AG04449 (cell line): ENCODE measurements around the gene GABRG3.
"Not testable (repeated sequence)": the region's sequence is repeated elsewhere in the genome, so short reads cannot be mapped to it uniquely, and the experiment has no call there.

Source experiments
- CTCF ChIA-PET: fragments of 350-600 bp; formaldehyde crosslinking; extraction: SDS; loops from one replicate; lab custom pipeline; 2021; ENCODE audit warnings: antibody characterized with exemption; lab: Yijun Ruan, JAX
- POLR2A ChIA-PET: fragments of 400-600, 350-600 bp; formaldehyde crosslinking; extraction: SDS; loops from one replicate; lab custom pipeline; 2020; ENCODE audit warnings: antibody characterized with exemption, inconsistent platforms; lab: Yijun Ruan, JAX
- DNase-seq: peaks from one replicate; pipeline ENCODE4 v3.0.0-alpha.2; 2010; ENCODE audit warnings: low read depth, low spot score
- H3K4me3 ChIP-seq: 2 replicates; pipeline ENCODE4 v1.5.1; 2011; ENCODE audit warnings: low read depth, mild to moderate bottlenecking, control low read depth, low read length
- TF ChIP-seq, protein P1 (sequence below): IDR thresholded peaks from one replicate; pipeline ENCODE4 v1.5.1; 2011; ENCODE audit warnings: mild to moderate bottlenecking, moderate library complexity, low read length, control low read depth, inconsistent platforms; ENCODE audit not compliant: insufficient read depth; ENCODE audit errors: missing control alignments

Gene GABRG3

DNA sequence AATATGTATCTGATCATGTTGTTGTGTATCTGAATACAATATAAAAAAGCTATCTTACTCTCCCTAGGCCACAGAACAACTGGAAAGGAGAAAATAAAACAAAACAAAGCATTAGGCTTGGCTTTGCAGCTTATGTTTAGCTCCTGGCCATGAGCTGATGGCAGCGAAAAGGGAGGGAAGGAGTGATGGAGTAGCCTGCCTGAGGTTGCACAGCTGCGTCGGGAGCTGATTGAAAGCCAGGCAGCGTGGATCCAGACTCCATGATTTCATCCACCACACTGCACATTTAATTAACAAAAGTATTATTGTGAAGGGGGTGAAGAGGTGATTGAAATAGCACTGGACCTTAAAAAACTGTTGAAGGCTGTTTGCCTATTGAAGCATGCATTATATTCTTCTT, 212.2 kb downstream of the GABRG3 start:
- CTCF ChIA-PET = no interaction called here
- H3K4me3 ChIP-seq = no peak overlapping the region
- DNase-seq = no peak
- POLR2A ChIA-PET = no interaction called here
- TF ChIP-seq, protein P1, sequence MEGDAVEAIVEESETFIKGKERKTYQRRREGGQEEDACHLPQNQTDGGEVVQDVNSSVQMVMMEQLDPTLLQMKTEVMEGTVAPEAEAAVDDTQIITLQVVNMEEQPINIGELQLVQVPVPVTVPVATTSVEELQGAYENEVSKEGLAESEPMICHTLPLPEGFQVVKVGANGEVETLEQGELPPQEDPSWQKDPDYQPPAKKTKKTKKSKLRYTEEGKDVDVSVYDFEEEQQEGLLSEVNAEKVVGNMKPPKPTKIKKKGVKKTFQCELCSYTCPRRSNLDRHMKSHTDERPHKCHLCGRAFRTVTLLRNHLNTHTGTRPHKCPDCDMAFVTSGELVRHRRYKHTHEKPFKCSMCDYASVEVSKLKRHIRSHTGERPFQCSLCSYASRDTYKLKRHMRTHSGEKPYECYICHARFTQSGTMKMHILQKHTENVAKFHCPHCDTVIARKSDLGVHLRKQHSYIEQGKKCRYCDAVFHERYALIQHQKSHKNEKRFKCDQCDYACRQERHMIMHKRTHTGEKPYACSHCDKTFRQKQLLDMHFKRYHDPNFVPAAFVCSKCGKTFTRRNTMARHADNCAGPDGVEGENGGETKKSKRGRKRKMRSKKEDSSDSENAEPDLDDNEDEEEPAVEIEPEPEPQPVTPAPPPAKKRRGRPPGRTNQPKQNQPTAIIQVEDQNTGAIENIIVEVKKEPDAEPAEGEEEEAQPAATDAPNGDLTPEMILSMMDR = no peak

DNA sequence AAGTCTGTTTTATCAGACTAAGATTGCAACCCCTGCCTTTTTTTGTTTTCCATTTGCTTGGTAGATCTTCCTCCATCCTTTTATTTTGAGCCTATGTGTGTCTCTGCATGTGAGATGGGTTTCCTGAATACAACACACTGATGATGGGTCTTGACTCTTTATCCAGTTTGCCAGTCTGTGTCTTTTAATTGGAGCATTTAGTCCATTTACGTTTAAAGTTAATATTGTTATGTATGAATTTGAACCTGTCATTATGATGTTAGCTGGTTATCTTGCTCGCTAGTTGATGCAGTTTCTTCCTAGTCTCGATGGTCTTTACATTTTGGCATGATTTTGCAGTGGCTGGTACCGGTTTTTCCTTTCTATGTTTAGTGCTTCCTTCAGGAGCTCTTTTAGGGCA, 220.5 kb downstream of the GABRG3 start:
- H3K4me3 ChIP-seq, CTCF ChIA-PET, DNase-seq, POLR2A ChIA-PET: not testable (repeated sequence)

DNA sequence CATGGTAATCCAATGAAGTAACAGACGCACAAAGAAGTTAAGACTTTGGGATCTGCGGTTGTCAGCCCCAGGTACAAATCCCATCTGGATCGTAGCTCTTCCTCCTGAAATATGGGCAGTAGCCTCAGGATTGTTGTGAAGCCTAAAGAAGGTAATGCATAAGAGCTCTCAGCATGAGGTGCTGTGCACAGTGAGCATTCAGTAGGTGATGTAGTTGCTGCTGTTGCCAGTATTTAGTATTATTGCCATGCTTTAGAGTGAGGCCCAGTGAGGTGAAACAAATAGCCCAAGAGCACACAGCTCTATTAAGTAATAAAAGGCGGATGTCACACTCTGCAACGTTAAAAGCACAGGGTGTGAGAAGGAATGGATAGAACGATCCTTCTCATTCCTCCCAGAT, 225.7 kb downstream of the GABRG3 start:
- CTCF ChIA-PET = no interaction called here
- DNase-seq = no peak

DNA sequence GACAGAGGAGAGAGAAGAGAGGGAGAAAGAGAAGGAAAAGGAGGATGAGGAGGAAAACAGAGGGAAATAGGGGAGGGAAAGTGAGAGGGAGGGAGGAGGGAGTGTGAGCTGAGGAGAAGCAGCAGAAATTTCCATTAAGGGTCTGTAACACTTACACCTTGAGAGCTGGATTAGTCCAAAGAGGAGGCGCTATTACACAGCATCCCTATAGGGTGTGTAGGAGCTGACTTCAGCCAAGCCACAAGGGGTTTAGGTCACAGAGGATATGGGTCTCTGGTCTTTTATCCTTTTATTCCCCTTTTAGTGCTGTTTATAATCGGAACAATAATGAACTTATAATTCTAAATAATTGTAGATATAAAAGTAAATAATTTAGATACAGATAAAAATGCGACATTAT, 230.4 kb downstream of the GABRG3 start:
- H3K4me3 ChIP-seq = no peak overlapping the region
- POLR2A ChIA-PET = no interaction called here
- CTCF ChIA-PET = no interaction called here
- TF ChIP-seq, protein P1 = no peak
- no peak for DNase-seq

More for the DNA sequence above, 225.7 kb downstream of the GABRG3 start:
- TF ChIP-seq, protein P1 = no peak
- POLR2A ChIA-PET = no interaction called here
- no peak overlapping the region for H3K4me3 ChIP-seq

DNA sequence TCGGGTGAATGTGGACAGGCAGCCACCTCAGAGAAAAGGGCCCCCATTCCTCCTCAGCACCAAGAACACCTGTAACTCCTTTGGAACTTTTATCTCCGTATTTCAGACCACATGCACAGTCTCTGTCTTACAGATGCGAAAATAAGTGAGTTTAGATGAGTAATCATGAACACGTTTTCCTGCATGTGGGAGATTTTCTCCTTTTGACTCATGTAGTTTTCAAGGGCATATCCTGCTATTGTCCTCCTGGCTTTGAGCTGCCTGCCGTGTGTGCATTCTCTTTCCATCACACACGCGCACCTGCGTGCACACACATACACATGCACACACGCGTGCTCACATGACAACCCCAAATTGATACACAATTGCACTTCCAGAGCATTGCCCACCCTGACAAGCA, 239.2 kb downstream of the GABRG3 start:
- POLR2A ChIA-PET = no interaction called here
- CTCF ChIA-PET = no interaction called here
- TF ChIP-seq, protein P1 = no peak
- DNase-seq = no peak
- no peak overlapping the region for H3K4me3 ChIP-seq

DNA sequence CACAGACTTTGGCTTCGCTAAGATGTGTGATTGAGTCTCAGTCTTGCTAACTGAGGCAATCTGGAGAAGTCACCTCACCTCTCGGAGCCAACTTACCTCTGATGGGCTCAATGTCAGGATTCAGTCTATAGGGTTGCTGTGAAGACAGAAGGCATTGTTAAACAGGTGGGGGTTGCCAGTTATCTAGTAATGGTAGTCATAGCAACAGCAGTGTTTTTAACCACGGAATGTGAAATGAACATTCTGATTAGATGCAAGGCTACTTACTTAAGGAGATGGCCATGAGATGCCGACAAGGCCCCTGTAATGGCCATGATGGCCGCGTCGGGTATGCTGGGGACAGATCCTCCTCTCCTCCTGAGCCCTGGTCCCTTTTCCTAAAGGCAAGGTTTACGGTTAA, 243.1 kb downstream of the GABRG3 start:
- ChIA-PET CTCF (no interaction called here), POLR2A (no interaction called here)
- TF ChIP-seq, protein P1 = no peak
- no peak for DNase-seq
- H3K4me3 ChIP-seq = no peak overlapping the region

DNA sequence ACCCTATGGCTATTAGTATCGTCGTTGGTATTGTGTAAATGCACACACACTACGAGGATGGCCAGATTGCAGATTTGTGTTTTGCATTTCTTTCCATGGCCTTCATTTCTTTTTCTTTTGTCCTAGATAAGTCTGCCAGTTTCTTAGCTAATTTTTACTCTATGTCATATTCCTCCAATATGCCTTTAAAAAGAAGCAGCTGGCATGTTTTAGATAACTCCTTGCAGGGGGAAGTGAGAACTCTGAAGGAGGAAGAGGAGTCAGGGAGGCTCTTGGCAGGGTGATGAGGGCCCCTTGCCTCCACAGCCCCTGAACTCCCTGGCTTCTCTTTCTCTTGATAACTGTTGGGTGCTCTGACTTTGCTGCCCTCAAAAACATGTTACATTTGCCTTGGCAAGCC, 244.0 kb downstream of the GABRG3 start:
- TF ChIP-seq, protein P1 = no peak
- POLR2A ChIA-PET = no interaction called here
- no peak for DNase-seq
- CTCF ChIA-PET = no interaction called here
- no peak overlapping the region for H3K4me3 ChIP-seq
